Large intestine (tissue), 12 donors: ENCODE data around the gene DMRT2. TPM values are rescaled to one million over a fixed set of nuclear protein-coding genes. Genes with fewer than 3 reads are reported as not detected.

Experiments
- DNase-seq, 2 donors: peaks; one replicate each; pipeline versions ENCODE4 v3.0.0 to v3.0.0-alpha.2; 2013
- H3K27ac ChIP-seq: one replicate; pipeline ENCODE4 v1.5.1; 2013; ENCODE audit warnings: low read length
- H3K27me3 ChIP-seq: 2 replicates; pipeline ENCODE4 v1.6.1; 2013; ENCODE audit warnings: low read length; ENCODE audit not compliant: control insufficient read depth, insufficient read depth
- H3K36me3 ChIP-seq: 2 replicates; pipeline ENCODE4 v1.6.1; 2013; ENCODE audit warnings: low read length; ENCODE audit not compliant: control insufficient read depth, insufficient read depth
- H3K4me1 ChIP-seq: one replicate; pipeline ENCODE4 v1.6.1; 2013; ENCODE audit warnings: low read length; ENCODE audit not compliant: control insufficient read depth, insufficient read depth
- H3K4me3 ChIP-seq: one replicate; pipeline ENCODE4 v1.5.1; 2013; ENCODE audit warnings: low read length
- H3K9me3 ChIP-seq: one replicate; pipeline ENCODE4 v1.6.1; 2013; ENCODE audit warnings: mild to moderate bottlenecking, low read depth, low read length, moderate library complexity; ENCODE audit not compliant: control insufficient read depth
- WGBS: methylation state at CpG from one replicate; pipeline ENCODE4 v1.1.5; 2013; ENCODE audit warnings: low lambda C conversion rate; ENCODE audit not compliant: insufficient coverage; 5-methylcytosine and 5-hydroxymethylcytosine counted together
- long read RNA-seq, 11 donors: transcript quantifications; one replicate each; lab custom pipeline, GENCODE V29; 2026
- polyA plus RNA-seq: library from polyadenylated mRNA; unstranded; fragments of 120-200 nt; gene quantifications from one replicate; pipeline ENCODE4 v1.2.1, GENCODE V29; 2013

The DMRT2 gene
- polyA plus RNA-seq = not detected
- long read RNA-seq, donor 1 = 0 reads
- long read RNA-seq, donor 2 = 0 reads
- long read RNA-seq, donor 3 = 0 reads
- long read RNA-seq, donor 4 = 0 reads
- long read RNA-seq, donor 5 = 0 reads
- long read RNA-seq, donor 6 = 0 reads
- long read RNA-seq, donor 7 = 0 reads
- long read RNA-seq, donor 8 = 0 reads
- long read RNA-seq, donor 9 = 0 reads
- long read RNA-seq, donor 10 = 0 reads
- long read RNA-seq, donor 11 = 0 reads

DNA sequence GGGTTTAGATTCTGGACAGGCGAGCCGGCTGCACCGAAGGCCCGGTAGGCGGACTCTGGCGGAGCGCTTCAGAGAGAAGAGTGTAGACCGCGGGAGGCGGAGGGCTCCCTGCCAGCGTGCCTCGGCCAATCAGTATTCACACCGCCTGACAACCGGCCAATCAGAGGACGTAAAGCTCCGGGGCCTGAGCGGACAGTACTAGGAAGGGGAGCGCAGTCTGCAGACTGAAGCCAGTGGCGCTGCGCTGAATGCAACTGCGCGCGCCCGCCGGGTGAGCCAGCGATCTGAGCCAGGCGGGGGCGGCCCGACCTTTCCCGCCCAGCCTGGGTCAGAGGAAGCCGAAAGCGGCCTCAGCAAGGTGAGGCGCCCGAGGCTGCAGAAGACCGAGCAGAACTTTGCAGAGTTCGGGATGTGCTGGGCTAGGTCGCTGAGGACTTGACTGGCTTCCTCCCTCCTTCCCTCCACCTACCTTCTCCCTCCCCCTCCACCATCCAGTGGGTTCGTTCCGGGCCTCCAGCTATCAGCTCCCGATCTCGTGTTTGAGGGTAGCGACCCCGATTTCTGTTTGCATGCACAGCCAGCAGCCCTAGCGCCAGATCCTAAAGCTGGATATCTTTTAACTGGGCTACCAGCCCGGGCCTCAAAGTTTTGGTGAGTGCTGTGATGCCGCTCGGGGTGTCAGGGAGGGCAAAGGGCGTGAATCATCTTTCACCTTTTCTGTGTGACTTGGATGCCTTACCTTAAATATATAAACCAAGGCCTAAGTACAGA, at the start of gene DMRT2:
TSS of gene DMRT2 (plus strand) at position 233 of the 771 bp plus-strand sequence. CDS start 1,257 bp downstream, outside the sequence.
- Histone ChIP-seq H3K4me1 (peaks cover 6% of the 10 kb centered on the region), H3K36me3 (no peaks in the 10 kb centered on the region), H3K27ac (no peak within 1 kb of the TSS), H3K9me3 (peaks cover 9% of the 10 kb centered on the region), H3K27me3 (peaks cover 92% of the 10 kb centered on the region), H3K4me3 (no peak within 1 kb of the TSS)
- no CpG with 5 or more reads among the region's 48 CpGs for WGBS
- peak; percentile 63 to 74 for DNase-seq

GRCh38 chr9:1001838-1002237, 48.3 kb upstream of the DMRT2 start:
- Histone ChIP-seq H3K27me3 (peaks cover 3% of the 10 kb centered on the region), H3K4me3 (no peak overlapping the region), H3K4me1 (no peaks in the 10 kb centered on the region), H3K36me3 (no peaks in the 10 kb centered on the region), H3K27ac (no peak overlapping the region), H3K9me3 (peaks cover 4% of the 10 kb centered on the region)
- DNase-seq = no peak
- WGBS = no CpG with 5 or more reads among the region's 4 CpGs

GRCh38 chr9:1002678-1003077, 47.5 kb upstream of the DMRT2 start:
- Histone ChIP-seq H3K36me3 (no peaks in the 10 kb centered on the region), H3K4me1 (no peaks in the 10 kb centered on the region), H3K27ac (no peak overlapping the region), H3K4me3 (no peak overlapping the region), H3K27me3 (peaks cover 7% of the 10 kb centered on the region), H3K9me3 (peaks cover 4% of the 10 kb centered on the region)
- no peak for DNase-seq
- WGBS = no CpG with 5 or more reads among the region's 2 CpGs

- Histone ChIP-seq H3K9me3 (no peaks in the 10 kb centered on the region), H3K27me3 (peaks cover 17% of the 10 kb centered on the region), H3K4me3 (no peak overlapping the region), H3K36me3 (no peaks in the 10 kb centered on the region), H3K27ac (no peak overlapping the region), H3K4me1 (no peaks in the 10 kb centered on the region)
- peak; percentile 27 to 28 for DNase-seq
- WGBS = no CpG with 5 or more reads among the region's 10 CpGs
Observed at GRCh38 chr9:1005043-1005667, 45.0 kb upstream of the DMRT2 start.

DNA sequence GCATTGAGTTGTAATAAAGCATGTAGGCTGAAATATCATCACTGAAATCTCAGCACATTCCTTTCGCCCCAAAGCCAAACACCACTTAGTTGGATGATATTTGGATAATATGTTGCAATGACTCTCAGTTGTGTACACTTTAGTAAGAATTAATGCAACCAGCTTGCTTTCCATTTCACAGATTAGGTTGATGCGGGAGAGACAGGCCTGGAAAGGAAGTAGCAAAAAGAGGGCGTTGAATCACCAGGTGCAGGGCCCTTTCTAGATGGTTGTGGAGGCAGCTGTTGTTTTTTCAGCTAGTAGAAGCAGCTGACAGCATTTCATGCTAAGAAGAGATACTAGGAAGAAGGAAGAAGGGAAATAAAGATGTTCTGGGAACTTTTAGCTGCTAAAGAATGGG, 42.8 kb upstream of the DMRT2 start:
- no peaks in the 10 kb centered on the region for H3K9me3 ChIP-seq
- no CpG with 5 or more reads among the region's 3 CpGs for WGBS
- H3K36me3 ChIP-seq = no peaks in the 10 kb centered on the region
- no peak for DNase-seq
- H3K27me3 ChIP-seq = peaks cover 14% of the 10 kb centered on the region
- H3K4me1 ChIP-seq = no peaks in the 10 kb centered on the region
- H3K4me3 ChIP-seq = no peak overlapping the region
- no peak overlapping the region for H3K27ac ChIP-seq

DNA sequence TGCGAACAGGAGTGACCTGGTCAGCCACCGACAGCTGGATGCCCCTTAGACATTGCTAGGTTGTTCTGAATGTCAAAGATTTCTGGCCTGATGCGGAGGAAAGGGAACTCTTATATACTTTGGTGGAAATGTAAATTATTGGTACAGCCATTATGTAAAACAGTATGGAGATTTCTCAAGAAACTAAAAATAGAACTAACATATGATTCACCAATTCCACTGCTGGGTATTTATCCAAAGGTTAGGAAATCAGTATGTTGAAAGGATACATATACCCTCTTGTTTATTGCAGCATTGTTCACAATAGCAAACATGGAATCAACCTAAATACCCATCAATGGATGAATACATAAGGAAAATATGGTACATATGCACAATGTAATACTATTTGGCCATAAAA, 41.9 kb upstream of the DMRT2 start:
- Histone ChIP-seq H3K27me3 (peaks cover 14% of the 10 kb centered on the region), H3K27ac (no peak overlapping the region), H3K9me3 (no peaks in the 10 kb centered on the region), H3K4me1 (no peaks in the 10 kb centered on the region), H3K4me3 (no peak overlapping the region), H3K36me3 (no peaks in the 10 kb centered on the region)
- no peak for DNase-seq
- WGBS = no CpG with 5 or more reads among the region's 3 CpGs

GRCh38 chr9:1009101-1009707, 41.0 kb upstream of the DMRT2 start:
- no CpG with 5 or more reads among the region's 14 CpGs for WGBS
- DNase-seq = peak; percentile 45 to 46
- no peaks in the 10 kb centered on the region for H3K4me1 ChIP-seq
- no peaks in the 10 kb centered on the region for H3K36me3 ChIP-seq
- H3K27ac ChIP-seq = no peak overlapping the region
- H3K4me3 ChIP-seq = no peak overlapping the region
- H3K27me3 ChIP-seq = peaks cover 14% of the 10 kb centered on the region
- no peaks in the 10 kb centered on the region for H3K9me3 ChIP-seq

DNA sequence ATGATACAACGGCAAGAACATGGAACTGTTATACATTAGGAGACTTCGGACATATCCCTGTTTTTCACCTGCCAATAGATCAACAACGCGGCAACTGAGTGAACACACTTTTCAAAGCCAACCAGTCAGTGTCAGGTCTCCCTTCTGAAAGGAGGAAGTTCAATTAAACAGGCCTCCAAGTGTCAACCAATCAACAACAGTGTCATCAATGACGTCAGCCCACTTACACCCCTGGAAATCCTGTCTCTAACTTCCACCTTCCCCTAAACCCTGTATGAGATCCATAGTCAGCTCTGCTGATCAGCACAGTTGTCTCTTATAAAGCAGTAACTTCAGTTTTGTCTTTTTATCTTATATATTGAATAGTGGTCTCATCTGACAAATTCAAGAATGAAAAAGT, 37.1 kb upstream of the DMRT2 start:
- H3K4me3 ChIP-seq = no peak overlapping the region
- no peak for DNase-seq
- WGBS = no CpG with 5 or more reads among the region's 5 CpGs

GRCh38 chr9:1014225-1014624, 35.9 kb upstream of the DMRT2 start:
- 81% methylated on average over 3 of the region's 4 CpGs for WGBS

More for the DNA sequence above, 37.1 kb upstream of the DMRT2 start:
- Histone ChIP-seq H3K27ac (no peak overlapping the region), H3K9me3 (no peaks in the 10 kb centered on the region), H3K4me1 (no peaks in the 10 kb centered on the region), H3K36me3 (no peaks in the 10 kb centered on the region), H3K27me3 (peaks cover 11% of the 10 kb centered on the region)

DNA sequence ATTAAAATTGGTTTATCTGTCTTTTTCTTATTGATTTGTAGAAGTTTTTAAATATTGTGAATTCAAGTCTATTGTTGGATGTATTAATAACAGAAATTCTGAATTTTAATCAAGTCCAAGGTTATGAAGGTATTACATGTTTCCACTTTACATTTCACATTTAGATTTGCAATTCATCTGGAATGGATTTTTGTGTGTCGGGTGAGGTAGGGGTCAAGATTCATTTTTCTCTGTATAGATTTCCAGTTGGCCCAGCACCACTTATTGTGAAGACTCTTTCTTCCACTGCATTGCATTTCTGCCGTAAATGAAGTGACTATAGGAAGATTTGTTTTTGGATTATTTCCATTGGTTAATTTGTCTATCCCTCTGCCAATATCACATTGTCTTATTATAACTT, 35.5 kb upstream of the DMRT2 start:
- peaks cover 6% of the 10 kb centered on the region for H3K27me3 ChIP-seq
- H3K27ac ChIP-seq = no peak overlapping the region
- WGBS = no CpG with 5 or more reads among the region's 2 CpGs
- no peak overlapping the region for H3K4me3 ChIP-seq
- H3K36me3 ChIP-seq = no peaks in the 10 kb centered on the region
- no peak for DNase-seq
- H3K4me1 ChIP-seq = no peaks in the 10 kb centered on the region
- no peaks in the 10 kb centered on the region for H3K9me3 ChIP-seq

More at GRCh38 chr9:1014225-1014624, 35.9 kb upstream of the DMRT2 start:
- Histone ChIP-seq H3K27me3 (peaks cover 8% of the 10 kb centered on the region), H3K27ac (no peak overlapping the region), H3K36me3 (no peaks in the 10 kb centered on the region), H3K9me3 (no peaks in the 10 kb centered on the region), H3K4me1 (no peaks in the 10 kb centered on the region), H3K4me3 (no peak overlapping the region)
- no peak for DNase-seq
